Heart left ventricle (tissue), 16 donors: ENCODE data around the gene CDKN1C. TPM values are rescaled to one million over a fixed set of nuclear protein-coding genes. Genes with fewer than 3 reads are reported as not detected.

Source experiments
- ATAC-seq, 4 donors: fragments of 200-7000 bp; cut with Tn5 transposase; one replicate each; pipeline ENCODE4 v1.9.1; 2020 to 2022; ENCODE audit warnings: moderate library complexity in 4 of 4, mild to moderate bottlenecking in 3 of 4, moderate number of reproducible peaks in 1 of 4
- DNase-seq, 5 donors: peaks; one replicate each; pipeline ENCODE4 v3.0.0-alpha.2; 2020
- H3K27ac ChIP-seq, 12 donors: fragments of 200-600 bp; sonication (generic) in 4 of 12; one replicate each; pipeline versions ENCODE4 v1.5.0 to v1.8.0; 2016 to 2022; ENCODE audit warnings: mild to moderate bottlenecking in 2 of 12
- H3K27me3 ChIP-seq, 9 donors: fragments of 200-600 bp; sonication (generic) in 2 of 9; one replicate each; pipeline versions ENCODE4 v1.5.1 to v1.8.0; 2016 to 2022; ENCODE audit warnings: mild to moderate bottlenecking in 3 of 9
- H3K36me3 ChIP-seq, 9 donors: fragments of 200-600 bp; sonication (generic) in 2 of 9; one replicate each; pipeline versions ENCODE4 v1.5.0 to v1.8.0; 2018 to 2022; ENCODE audit warnings: mild to moderate bottlenecking in 2 of 9
- H3K4me1 ChIP-seq, 12 donors: fragments of 200-600 bp; sonication (generic) in 4 of 12; one replicate each; pipeline versions ENCODE4 v1.5.0 to v1.8.0; 2016 to 2022; ENCODE audit warnings: mild to moderate bottlenecking in 3 of 12
- H3K4me3 ChIP-seq, 12 donors: fragments of 200-600 bp; sonication (generic) in 4 of 12; one replicate each; pipeline versions ENCODE4 v1.5.0 to v1.8.0; 2017 to 2022; ENCODE audit warnings: mild to moderate bottlenecking in 9 of 12, moderate library complexity in 4 of 12
- H3K9me3 ChIP-seq, 12 donors: fragments of 200-600 bp; sonication (generic) in 4 of 12; one replicate each; pipeline versions ENCODE4 v1.5.0 to v1.8.0; 2016 to 2022; ENCODE audit warnings: mild to moderate bottlenecking in 1 of 12
- POLR2A ChIP-seq, 2 donors: fragments of 450-650 bp; IDR thresholded peaks; one replicate each; pipeline ENCODE4 v1.6.1; 2017; ENCODE audit warnings: antibody characterized with exemption in 2 of 2, mild to moderate bottlenecking in 2 of 2, moderate library complexity in 2 of 2
- WGBS, 4 donors: extraction: QIAGEN DNeasy Blood & Tissue Kit in 2 of 4; methylation state at CpG; one replicate each; pipeline versions ENCODE4 v1.1.5 to v1.1.7; 2013 to 2018; 5-methylcytosine and 5-hydroxymethylcytosine counted together
- intact Hi-C, 10 donors: fragments of 100-400 bp; cut with DNase I; formaldehyde crosslinking; loops; one replicate each; pipeline versions ENCODE4 v1.11.1 to v1.14.2; 2022
- polyA plus RNA-seq, 2 donors: library from polyadenylated mRNA; stranded (reverse); fragments of 200-250 nt; gene quantifications; one replicate each; pipeline ENCODE4 v1.2.3, GENCODE V29; 2013
- total RNA-seq, 9 donors: library from RNA; depleted of rRNA in 2 of 9; stranded (reverse); fragments of >200 nt in 2 of 9; fragmentation: NEBNext Ultra II Directional in 3 of 9; extraction: Animal tissue kit (Norgen Biotek cat#: 25700) in 3 of 9; gene quantifications; one replicate each; pipeline versions ENCODE4 v1.1.0 to v1.2.4, GENCODE V29; 2016 to 2023
- TF ChIP-seq, protein P1 (sequence below), 12 donors: fragments of 200-600 bp; sonication (generic) in 4 of 12; IDR thresholded peaks; one replicate each; pipeline versions ENCODE4 v1.5.0 to v1.8.0; 2018 to 2022; ENCODE audit warnings: antibody characterized with exemption in 12 of 12, mild to moderate bottlenecking in 5 of 12
- donor health status: ischemic (EF 13 %, LVEDD 7.1; RV severe dilation, severe dysfunction).
- donor health status: healthy with polysubstance abuse.
- donor health status: DM: no; HTN: yes; CAD: no.
- donor health status: DM: no; HTN: no; CAD: no.
- donor health status: ischemic (EF 25% LVEDD 6.9; RV normal size, moderate dysfunction).
- donor health status: ischemic (EF 25% LVEDD 5.7; RV mildly dilated, moderate dysfunction).
- donor health status: healthy.
- donor health status: DM: yes; HTN: yes; CAD: no.
- donor health status: ischemic (EF 35%, LVEDD 5.7; RV mildly dilated, moderate dysfunction).
- donor health status: nonischemic (EF 11% LVEDD 7.7; RV severe dilation, severe dysfunction).
- donor health status: DM: yes; HTN: yes; CAD: no.
- donor health status: PGD.
- donor health status: ischemic (EF 29% LVEDD 5.4; RV normal size, mild dysfunction).
- donor health status: nonischemic (EF 23%, LVEDD 6.1; RV moderate dilation, normal function).

CDKN1C gene
- total and polyA plus RNA-seq, 11 donors: 18.8 to 42.5 (median 33.4) TPM

- no peak for ATAC-seq
- Histone ChIP-seq H3K4me1 (peaks cover 0 to 46% (median 17%) of the 10 kb centered on the region in 12 donors), H3K9me3 (peaks cover 0 to 7% (median 0%) of the 10 kb centered on the region in 12 donors), H3K4me3 (peak overlapping the region in 11 of 12 donors; percentile 39 to 79 (median 65)), H3K27me3 (peaks cover 0 to 2% (median 0%) of the 10 kb centered on the region in 9 donors), H3K36me3 (no peaks in the 10 kb centered on the region), H3K27ac (peak overlapping the region in 3 of 12 donors; percentile 72 to 83 (median 73))
- intact Hi-C loops: no loop called here
- no peak for DNase-seq
- WGBS, 4 donors: 77 to 85% (median 79%) methylated on average over 11 to 23 of the region's 23 CpGs
- no peak for TF ChIP-seq POLR2A (IDR thresholded peaks at IDR 0.05)
- TF ChIP-seq, protein P1, sequence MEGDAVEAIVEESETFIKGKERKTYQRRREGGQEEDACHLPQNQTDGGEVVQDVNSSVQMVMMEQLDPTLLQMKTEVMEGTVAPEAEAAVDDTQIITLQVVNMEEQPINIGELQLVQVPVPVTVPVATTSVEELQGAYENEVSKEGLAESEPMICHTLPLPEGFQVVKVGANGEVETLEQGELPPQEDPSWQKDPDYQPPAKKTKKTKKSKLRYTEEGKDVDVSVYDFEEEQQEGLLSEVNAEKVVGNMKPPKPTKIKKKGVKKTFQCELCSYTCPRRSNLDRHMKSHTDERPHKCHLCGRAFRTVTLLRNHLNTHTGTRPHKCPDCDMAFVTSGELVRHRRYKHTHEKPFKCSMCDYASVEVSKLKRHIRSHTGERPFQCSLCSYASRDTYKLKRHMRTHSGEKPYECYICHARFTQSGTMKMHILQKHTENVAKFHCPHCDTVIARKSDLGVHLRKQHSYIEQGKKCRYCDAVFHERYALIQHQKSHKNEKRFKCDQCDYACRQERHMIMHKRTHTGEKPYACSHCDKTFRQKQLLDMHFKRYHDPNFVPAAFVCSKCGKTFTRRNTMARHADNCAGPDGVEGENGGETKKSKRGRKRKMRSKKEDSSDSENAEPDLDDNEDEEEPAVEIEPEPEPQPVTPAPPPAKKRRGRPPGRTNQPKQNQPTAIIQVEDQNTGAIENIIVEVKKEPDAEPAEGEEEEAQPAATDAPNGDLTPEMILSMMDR (IDR thresholded peaks at IDR 0.05): no peak
These were observed 17.5 kb upstream of the CDKN1C start for GRCh38 chr11:2902784-2903671.

- no peaks in the 10 kb centered on the region for H3K27me3 ChIP-seq
- peak overlapping the region in 9 of 12 donors; percentile 24 to 83 (median 66) for H3K27ac ChIP-seq
- WGBS, 4 donors: 6 to 21% (median 7%) methylated on average over 15 to 58 of the region's 58 CpGs
These were observed 16.5 kb upstream of the CDKN1C start for GRCh38 chr11:2901854-2902783.

DNA sequence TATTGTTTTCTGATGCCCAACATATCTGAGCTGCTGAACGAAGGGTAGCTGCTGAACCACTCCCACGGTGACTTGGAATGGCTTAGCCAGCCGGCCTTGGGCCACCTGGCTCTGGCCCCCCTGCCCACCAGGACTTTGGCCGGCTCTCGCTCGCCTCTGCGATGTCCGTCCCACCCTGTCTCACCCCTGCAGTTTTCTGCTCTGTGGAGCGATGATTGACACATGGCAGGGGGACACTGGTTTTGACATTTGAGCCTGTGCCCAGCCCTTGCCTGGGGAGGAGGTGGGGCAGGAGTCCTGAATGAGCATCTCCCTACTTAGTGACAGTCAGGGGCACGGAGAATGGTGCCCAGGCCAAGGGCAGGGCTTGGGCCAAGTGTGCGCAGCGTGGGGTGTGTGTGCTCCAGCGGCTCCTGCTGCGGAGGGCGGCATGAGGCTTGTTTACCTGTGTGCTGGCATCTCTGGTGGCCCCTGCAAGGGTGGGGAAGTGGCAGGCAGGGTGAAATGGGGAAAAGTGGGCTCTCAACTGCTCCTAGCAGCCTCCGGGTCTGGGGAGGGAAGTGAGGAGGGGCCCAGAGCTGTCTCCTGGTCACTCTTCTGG is 15.7 kb upstream of the CDKN1C start:
- Histone ChIP-seq H3K4me1 (peaks cover 0 to 54% (median 17%) of the 10 kb centered on the region in 12 donors), H3K4me3 (peak overlapping the region in 10 of 12 donors; percentile 61 to 79 (median 70)), H3K27ac (peak overlapping the region in 9 of 12 donors; percentile 2 to 83 (median 66)), H3K9me3 (no peaks in the 10 kb centered on the region), H3K36me3 (no peaks in the 10 kb centered on the region), H3K27me3 (no peaks in the 10 kb centered on the region)
- ATAC-seq: peak in 1 of 4 donors; percentile 3
- peak in 1 of 5 donors; percentile 31 for DNase-seq
- intact Hi-C loops: no loop called here
- TF ChIP-seq POLR2A (IDR thresholded peaks at IDR 0.05): no peak
- TF ChIP-seq, protein P1 (IDR thresholded peaks at IDR 0.05): no peak
- 86 to 90% (median 86%) methylated on average over 11 to 16 of the region's 16 CpGs for WGBS, 4 donors

More at GRCh38 chr11:2901854-2902783, 16.5 kb upstream of the CDKN1C start:
- peak; percentile 56 to 90 (median 88) for ATAC-seq
- no peaks in the 10 kb centered on the region for H3K36me3 ChIP-seq
- peaks cover 0 to 54% (median 17%) of the 10 kb centered on the region in 12 donors for H3K4me1 ChIP-seq
- intact Hi-C loops: no loop called here
- peak overlapping the region; percentile 39 to 79 (median 65) for H3K4me3 ChIP-seq
- peaks cover 0 to 5% (median 0%) of the 10 kb centered on the region in 12 donors for H3K9me3 ChIP-seq
- TF ChIP-seq, protein P1 (IDR thresholded peaks at IDR 0.05): no peak
- TF ChIP-seq POLR2A (IDR thresholded peaks at IDR 0.05): peak in 1 of 2 donors; percentile 45
- peak; percentile 94 to 97 (median 97) for DNase-seq
